HG03139 (cell line): Measurements from ENCODE around the gene RIMBP2.

Experiments used
- ATAC-seq: cut with Tn5 transposase; IDR thresholded peaks from one replicate; pipeline ENCODE4 v1.9.1; 2021; ENCODE audit not compliant: unreplicated experiment

Gene RIMBP2

DNA sequence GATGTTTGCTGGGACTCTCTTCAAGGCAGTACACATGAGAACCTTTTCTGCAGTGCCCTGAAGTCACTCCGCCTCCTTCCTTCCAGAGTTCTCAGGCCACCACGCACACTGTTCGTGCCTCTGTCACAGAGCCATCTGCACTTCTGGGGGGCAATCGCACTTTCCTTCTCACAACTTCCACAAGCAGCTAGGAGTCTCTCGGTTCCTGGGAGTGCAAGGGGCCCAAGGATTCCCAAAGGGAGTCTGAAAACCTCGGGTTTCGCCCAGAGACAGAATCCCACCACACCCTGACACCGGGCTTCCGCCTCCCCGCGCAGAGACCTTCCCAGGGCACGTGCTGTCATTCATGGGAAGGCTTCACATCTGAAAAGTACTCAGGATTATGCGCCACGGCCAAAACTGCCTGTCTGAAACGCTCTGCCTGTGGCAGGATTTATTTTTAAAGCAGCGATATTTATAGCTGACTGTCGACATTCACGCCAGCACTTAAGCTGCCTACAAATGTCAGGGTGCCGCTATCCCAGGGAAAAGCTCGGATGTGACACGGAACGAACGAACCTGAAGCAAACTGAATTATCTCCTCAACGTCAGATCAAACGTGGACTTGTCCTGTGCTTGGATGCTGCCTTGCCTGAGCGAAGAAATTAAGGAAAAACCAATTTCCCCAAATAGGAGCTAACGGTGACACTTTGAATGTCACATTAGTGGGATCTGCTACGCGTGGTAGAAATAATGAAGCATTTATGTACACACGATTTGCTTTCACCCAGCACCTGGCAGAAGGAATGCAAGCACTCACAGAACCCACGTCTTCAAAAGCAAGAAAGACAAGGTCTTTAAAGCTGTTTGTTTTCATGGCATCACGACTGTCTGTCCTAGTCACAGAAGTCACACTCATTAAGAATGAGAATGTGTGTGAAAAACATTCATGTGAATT, 224.4 kb downstream of the RIMBP2 start:
- no peak for ATAC-seq

DNA sequence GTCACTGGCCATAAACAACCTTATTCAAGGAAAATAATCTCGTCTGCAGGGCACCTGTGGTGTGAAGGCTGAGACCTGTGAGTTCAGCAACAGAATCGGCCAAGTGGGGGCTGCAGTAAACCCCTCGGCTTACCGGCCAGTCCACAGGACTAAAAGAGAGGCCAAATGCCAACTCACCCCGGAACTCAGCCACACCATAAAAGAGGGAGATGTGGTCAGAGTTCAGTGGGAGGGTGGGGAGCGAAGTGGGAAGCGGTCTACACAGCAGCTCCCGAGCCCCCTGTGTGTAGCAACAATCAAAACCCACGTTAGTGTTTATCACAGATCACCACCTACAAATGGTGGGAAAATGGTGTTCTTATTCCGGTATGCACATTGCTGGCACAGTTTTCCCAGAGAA, 225.4 kb downstream of the RIMBP2 start:
- ATAC-seq: no peak

DNA sequence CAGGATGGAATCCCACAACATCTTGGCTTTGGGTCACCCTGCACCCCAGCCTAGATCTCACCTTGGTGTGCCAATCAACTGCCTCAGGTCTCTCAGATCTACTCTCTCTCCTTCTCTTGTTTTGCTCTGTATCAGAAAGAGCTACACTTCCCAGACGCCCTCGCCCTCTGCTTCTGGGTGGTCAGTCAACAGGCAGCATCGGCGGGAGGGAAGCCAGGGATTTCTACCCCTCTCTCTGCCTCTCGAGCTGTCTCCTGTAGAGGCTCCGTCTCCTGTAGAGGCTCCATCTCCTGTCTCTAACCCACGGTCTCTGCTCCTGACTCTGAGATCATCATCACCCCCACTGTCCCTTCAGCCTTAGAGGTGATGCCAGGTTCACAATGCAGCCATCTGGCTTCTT, 226.8 kb downstream of the RIMBP2 start:
- ATAC-seq: no peak

DNA sequence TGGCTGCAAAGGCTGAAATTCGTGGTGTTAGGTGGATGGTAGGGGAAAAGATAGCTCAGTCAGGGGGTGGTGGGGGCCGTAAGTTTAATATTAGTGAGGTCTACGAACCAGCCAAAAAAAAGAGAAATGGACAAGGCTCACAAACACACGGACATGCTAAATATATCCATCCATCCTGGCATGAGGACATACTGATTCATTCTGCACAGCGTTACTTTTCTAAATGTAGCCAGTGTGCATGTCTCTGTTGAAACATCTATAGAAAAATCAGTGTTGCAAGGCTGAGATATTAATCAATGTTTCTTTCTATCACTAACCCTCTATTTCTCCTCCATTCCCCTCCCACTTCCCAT, 227.8 kb downstream of the RIMBP2 start:
- no peak for ATAC-seq

DNA sequence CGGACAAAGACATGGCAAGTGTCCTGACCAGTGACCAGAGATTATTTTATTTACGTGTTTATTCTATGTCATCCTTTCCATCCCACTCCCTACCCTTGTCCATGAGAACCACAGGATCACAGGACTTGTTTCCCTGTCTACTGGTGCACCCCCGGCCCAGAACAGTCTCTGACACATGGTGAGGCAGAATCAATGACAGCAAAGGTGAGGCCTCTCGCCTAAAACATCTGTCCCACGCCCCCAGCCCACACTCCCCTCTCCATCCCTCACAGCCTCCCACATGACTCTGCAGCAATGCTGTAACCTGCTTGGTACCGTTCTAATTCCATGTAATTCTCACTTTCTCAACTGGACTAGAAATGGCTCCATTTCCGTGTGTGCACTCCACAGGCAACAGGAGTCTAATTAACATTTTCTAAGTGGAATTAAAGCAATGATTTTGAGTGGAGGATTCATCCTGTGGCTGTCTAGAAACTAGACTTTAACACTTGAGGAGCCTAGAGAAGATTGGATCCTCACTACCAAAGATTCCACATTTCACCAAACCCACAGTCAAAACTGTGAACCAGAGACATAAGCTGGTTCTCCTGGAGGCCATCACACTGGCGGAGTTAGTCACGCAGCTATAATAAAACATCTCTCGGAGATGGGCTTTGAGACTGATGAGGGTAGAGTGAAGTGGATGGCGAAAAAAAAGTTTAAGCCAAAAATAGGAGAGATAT, 228.3 kb downstream of the RIMBP2 start:
- no peak for ATAC-seq

DNA sequence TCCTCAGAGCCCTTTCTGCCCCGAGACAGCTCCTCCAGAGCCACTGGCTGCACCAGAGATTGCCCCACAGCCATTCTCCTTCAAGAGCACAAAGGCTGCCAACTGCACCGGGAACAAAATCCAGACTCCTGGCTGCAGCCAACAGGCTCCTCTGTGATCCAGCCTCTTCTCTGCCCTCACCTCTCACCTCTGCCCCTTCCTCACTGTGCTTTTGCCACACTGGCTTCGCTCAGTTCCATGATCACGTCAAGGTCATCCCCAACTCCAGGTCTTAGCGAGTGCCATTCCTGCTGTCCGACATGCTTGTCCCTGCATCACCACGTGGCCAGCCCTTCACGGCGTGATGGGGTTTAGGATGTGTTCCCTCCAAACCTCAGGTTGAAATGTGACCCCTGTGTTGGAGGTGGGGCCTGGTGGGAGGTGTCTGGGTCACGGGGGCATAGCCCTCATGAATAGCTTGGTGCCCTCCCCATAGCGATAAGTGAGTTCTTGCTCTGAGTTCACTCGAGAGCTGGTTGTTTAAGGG, 229.1 kb downstream of the RIMBP2 start:
- no peak for ATAC-seq

DNA sequence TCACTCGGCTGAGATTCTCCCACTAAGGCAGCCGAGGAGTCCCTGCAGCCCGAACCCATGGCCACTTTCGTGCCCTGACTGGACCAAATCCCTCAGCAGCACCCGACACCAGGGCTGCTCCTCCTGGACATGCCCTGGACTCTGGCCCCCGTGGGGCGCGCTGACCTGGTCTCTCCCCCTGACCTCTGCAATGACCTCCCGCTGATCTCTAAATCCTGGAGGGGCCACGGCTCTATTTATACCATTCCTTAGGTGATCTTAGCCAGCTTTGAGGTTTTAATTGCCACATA, 230.0 kb downstream of the RIMBP2 start:
- no peak for ATAC-seq

DNA sequence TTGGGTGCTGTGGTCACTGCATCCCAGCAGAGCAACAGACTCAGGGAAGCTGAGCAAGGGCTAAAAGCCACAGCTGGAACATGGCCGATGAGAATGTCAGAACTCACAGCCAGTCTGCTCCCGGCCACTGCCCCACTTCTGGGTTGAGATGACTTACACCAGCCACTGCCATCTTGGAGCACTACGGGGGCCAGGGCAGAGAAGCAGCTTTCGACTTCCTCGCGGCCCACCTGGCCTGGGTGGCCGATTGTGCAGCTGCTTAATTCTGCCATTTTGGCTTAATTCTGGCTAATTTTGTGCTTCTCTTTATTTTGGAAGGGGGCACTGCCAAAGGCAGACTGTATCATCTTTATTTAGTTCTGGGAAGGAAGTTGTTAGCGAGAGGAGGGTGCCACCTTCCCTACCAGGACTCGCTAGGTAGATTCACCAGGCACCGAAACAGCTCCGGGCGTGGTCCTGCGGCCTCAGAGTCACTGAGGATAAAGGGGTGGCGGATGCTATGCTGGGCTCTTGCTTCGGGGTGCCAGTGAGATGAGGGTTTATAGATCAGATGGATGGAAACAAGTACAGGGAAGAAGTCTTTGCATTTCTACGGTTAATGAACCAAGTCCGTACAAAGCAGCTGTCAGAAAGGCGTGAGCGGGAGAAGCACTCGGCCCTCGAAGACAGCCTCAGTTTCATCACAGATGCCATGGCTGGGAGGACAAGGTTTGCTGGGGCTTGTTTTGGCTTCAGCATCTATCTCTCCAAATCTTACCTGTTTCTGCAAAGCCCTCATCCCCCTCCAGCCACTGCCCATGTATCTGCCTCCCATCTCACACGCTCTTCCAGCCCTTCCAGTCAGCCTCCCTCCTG, 230.6 kb downstream of the RIMBP2 start:
- ATAC-seq: no peak

DNA sequence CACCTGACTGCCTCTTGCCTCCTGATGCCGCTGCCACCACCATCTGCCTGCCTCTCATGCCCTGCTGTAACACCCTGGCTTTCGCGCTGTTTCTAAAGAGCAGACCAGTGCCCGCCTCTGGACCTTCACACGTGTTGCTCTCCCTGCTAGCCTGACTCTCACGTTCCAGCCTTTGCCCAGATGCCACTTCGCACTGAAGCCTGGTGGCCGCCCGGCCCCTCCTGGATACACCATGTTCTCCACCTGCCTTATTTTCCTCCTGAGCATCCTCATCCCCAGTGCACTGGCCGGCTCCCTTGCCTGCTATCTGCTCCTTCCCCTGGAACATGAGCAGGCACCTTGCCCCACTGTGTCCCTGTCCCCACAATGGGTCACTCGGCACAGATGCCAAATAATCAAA, 231.9 kb downstream of the RIMBP2 start:
- no peak for ATAC-seq

DNA sequence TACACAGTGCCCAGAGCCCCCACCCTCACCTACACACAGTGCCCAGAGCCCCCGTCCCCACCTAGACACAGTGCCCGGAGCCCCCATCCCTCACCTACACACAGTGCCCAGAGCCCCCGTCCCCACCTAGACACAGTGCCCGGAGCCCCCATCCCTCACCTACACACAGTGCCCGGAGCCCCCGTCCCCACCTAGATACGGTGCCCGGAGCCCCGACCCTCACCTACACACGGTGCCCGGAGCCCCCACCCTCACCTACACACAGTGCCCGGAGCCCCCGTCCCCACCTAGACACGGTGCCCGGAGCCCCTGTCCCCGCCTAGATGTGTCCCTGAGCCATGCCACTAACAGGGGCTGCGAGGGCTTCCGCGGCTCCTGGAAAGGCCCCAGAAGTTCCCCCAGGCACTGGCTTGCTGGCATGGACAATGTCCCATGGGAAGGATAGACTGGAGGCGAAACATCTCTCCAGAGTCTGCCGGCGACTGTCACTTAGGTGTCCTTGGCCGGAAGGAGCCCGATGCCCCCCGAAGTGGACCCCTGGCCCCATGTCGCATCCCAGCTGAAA, 232.4 kb downstream of the RIMBP2 start:
- no peak for ATAC-seq

DNA sequence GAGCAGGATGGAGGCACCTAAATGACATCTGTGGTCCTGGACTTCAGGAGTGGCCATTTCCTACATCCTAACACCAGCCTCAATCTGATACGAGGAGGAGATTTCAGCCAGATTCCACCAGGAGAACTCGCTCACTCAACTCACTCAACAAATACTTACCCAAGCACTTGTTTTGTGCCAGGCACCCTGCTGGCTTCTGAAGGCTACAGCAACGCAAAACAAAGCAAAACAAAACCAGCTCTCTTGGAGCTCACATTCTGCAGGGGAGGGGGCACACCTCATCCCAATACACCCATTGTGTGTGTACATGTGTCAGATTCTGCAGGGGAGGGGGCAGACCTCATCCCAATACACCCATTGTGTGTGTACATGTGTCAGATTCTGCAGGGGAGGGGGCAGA, 233.7 kb downstream of the RIMBP2 start:
- ATAC-seq: no peak

DNA sequence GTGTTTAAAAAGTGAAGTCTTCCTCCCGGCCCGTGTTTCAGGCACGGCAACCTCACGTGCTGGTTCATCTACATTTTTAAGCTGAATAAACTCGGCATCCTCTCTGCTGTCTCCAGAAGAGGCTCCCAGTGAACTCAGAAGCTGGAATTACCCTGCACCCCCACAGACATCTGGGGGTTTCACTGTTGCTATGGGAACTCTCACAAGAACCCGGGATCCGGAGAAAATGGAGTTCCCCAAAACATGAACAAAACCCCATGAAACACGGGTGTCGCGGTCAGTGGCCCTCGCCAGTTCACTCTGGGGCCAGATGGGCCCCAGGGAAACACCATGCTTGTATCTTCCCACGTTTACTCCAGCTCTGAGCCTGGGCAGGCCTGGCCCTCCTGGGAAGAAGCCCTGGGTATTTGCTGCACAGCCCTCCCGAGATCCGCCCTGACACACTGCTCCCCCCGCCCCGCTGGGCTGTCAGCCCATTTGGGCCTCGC, 234.7 kb downstream of the RIMBP2 start:
- ATAC-seq: no peak

DNA sequence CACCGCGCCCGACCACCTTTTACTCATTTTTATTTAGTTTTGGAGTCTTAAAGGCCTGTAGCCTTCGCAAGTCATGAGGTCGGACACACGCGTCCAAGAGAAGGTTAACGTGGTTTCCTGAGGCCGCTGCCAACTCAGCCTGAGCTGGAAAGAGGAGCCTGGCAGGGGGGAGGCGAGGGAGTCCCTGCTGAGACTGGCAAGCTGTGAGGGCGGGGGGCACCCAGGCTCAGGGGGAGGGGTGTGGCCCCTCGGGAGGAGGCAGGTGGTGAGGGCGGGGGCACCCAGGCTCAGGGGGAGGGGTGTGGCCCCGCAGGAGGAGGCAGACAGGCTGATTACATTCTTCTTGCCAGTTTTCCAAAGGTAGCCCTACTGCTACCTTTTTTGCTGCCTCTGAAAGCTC, 235.2 kb downstream of the RIMBP2 start:
- ATAC-seq: no peak

DNA sequence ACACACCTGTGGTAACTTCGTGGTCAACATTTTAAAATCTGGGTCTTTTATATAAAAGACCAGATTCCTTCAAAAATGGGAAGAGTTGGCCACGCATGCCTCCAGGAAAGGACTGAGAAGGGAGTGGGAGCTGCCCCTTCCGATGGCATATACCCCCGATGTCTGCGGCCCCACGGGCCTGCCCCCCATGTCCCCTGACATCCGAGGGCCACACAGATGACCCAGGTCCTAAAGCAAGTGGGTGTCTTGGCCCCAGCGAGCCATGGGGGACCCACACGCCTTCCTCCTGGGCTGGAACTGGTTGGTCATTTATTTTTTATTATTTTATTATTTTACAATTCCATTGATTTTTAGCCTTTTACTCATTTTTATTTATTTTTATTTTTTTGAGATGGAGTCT, 235.9 kb downstream of the RIMBP2 start:
- no peak for ATAC-seq

DNA sequence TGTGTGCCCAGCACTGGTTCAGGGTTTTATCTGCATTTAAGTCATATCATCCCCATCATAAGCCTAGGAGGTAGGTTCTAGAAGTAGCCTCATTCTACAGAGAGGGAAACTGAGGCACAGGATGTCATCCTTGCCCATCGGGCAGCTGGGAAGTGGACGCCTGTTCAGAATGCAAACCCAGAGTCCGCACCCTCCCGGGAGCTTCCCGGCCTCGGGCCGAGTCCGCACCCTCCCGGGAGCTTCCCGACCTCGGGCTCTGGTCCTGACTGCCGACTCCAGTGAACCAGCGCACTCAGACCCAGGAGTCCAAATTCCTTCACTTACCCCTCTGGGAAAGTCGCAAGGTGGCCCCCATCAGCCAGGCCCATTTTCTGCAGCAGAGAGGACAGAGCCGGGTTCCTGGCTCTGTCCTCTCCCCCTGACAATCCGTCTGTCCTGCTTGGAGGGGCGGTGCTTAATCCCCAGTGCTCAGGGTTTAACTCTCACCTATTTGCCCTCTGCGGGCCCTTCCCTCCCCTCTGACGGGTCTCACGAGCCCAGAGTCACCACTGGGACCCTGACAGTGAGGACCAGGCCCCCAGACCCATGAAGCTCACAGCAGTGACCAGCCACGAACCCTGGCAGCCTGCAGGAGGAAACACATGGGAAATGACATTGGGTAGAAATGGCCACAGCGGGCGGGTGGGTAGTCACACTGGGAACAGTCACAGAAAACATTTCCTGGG, 236.5 kb downstream of the RIMBP2 start:
- no peak for ATAC-seq

DNA sequence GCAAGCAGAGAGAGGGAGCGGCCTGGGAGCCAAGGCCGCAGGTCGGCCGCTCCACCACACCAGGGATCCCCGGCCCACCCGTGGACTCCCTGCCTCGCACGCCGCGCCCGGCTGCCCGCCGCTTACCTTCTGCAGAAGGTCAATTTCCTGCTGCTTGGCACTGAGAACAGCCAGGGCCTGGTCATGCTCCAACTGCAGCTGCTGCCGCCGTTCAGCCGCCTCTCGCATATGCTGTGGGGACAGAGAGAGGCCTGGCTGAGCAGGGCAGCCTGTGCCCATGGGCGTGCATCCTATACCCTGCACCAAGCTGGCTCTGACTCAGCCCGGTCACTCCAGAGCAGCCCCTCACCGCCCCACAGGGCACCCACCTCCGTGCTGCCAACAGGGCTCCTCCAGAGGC, 237.3 kb downstream of the RIMBP2 start:
- ATAC-seq: no peak

DNA sequence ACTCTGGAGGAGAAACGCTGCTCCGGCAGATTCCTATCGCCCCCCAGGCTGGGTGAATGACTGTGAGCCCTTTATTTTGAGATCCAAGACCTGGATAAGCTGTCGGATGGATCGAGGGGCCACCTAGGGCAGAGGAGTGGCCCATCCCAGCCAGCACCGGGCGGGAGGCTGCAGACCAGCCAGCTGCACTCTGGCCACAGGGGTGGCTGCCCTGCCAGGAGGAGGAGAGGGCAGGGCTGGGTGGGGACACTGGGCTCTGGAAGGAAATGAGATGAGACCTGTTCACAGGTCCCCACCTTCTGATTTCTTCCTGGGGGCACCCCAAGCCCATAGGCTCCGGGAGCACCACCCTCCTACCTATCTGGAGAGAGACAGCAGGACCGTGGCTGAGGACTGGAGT, 238.4 kb downstream of the RIMBP2 start:
- ATAC-seq: no peak

DNA sequence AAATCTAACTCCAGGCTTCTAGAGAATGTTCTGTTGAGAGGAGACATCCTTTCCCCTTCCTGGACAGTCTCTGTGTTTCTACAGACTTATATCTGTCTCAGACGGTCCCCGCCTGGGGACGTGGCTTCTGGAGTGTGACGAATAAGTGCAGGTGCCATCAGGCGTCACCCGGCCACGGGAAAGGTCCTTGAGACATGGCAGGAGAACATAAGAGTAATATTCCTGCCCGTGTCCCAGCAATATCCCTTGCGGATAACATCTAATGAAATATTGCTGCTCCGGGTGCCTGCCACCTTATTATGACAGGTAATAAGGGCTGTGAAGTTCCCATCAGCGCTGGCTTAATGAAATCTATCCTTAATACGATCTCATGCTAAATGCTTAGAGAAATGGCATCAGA, 238.8 kb downstream of the RIMBP2 start:
- no peak for ATAC-seq

DNA sequence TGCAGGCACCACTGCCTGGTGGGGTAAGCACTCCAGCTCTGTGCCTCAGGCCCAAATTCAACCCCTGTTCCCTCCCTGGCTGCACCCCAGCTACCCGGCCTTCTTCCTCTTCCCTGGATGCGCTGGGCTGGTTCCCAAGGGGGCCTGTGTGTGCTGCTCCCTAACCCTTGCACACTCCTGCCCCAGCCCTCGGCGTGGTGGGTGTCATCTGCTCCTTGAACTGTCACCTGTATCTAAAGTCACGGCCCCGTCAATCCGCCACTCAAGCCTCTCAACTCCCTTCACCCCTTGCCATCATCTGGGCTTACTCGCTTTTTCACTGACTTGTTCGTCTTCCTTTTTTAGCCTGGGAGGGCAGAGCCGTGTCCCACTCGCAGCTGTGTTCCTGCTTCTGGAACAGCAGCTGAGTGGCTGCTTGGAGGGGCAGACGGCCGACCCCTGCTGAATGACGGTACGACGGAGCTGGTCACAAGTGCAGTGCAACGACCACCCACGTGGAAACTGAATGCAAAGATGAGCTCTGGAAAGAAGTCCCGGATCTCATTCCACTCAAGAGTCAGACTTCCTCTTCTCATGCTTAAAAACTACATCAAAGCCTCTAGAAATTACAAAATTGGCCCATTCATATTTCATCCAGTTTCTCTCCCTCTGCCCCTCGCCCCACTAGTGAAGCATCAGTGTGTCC, 239.5 kb downstream of the RIMBP2 start:
- no peak for ATAC-seq
